Natural killer cell treated with Interleukin-12 subunit alpha and Interleukin-12 subunit beta and Interleukin-15 and Interleukin-18, amount 100 ng/mL, for 72 hours (primary cell): ENCODE measurements around the gene TIMM44. TPM values are rescaled to one million over a fixed set of nuclear protein-coding genes. Genes with fewer than 3 reads are reported as not detected.
"Not testable (repeated sequence)": the region's sequence is repeated elsewhere in the genome, so short reads cannot be mapped to it uniquely, and the experiment has no call there.

Experiments
- ATAC-seq, 2 donors: fragments of 150-1000 bp; cut with Tn5 transposase in 1 of 2; sonication (Bioruptor Pico), chemical (Tn5 transposase) in 1 of 2; 2 replicates each; pipeline ENCODE4 v1.10.0; 2021
- DNase-seq: peaks from one replicate; pipeline ENCODE4 v3.0.0; 2022; ENCODE audit warnings: low spot score
- H3K27ac Mint-ChIP-seq, 2 donors: 1 replicate in 1 of 2; 2 replicates in 1 of 2; pipeline ENCODE4 v1.8.0; 2022; ENCODE audit warnings: mixed read lengths in 2 of 2, mild to moderate bottlenecking in 1 of 2, moderate library complexity in 1 of 2
- H3K27me3 Mint-ChIP-seq, 2 donors: 1 replicate in 1 of 2; 2 replicates in 1 of 2; pipeline ENCODE4 v1.8.0; 2022; ENCODE audit warnings: mixed read lengths in 2 of 2
- H3K36me3 Mint-ChIP-seq: one replicate; pipeline ENCODE4 v1.8.0; 2022; ENCODE audit warnings: mixed read lengths
- H3K4me1 Mint-ChIP-seq, 2 donors: 1 replicate in 1 of 2; 2 replicates in 1 of 2; pipeline ENCODE4 v1.8.0; 2022; ENCODE audit warnings: low read depth in 2 of 2, mixed read lengths in 2 of 2, mild to moderate bottlenecking in 1 of 2
- H3K4me3 Mint-ChIP-seq: one replicate; pipeline ENCODE4 v1.8.0; 2022; ENCODE audit warnings: mixed read lengths
- H3K9me3 Mint-ChIP-seq: 2 replicates; pipeline ENCODE4 v1.8.0; 2022; ENCODE audit warnings: mixed read lengths
- total RNA-seq, 2 donors: library from RNA; stranded (reverse); gene quantifications; one replicate each; pipeline ENCODE4 v1.2.3, GENCODE V29; 2022

TIMM44 gene
- total RNA-seq, 2 donors from 2014 or later, result 76.0 to 126 TPM

GRCh38 chr19:7969555-7969939, 26.1 kb upstream of the TIMM44 start:
- H3K36me3 Mint-ChIP-seq, result peaks cover 8% of the 10 kb centered on the region

GRCh38 chr19:7968796-7969554, 25.5 kb upstream of the TIMM44 start:
- Mint-ChIP-seq H3K27me3 (no peaks in the 10 kb centered on the region), H3K36me3 (peaks cover 8% of the 10 kb centered on the region), H3K4me3 (no peak overlapping the region), H3K27ac (no peak overlapping the region), H3K4me1 (peaks cover 0 to 9% of the 10 kb centered on the region in 2 donors), H3K9me3 (no peaks in the 10 kb centered on the region)
- DNase-seq (no peak), ATAC-seq (no peak)

More at GRCh38 chr19:7969555-7969939, 26.1 kb upstream of the TIMM44 start:
- H3K4me3 Mint-ChIP-seq, result no peak overlapping the region
- DNase-seq (no peak), ATAC-seq (no peak)
- no peak overlapping the region for H3K27ac Mint-ChIP-seq
- no peaks in the 10 kb centered on the region for H3K9me3 Mint-ChIP-seq
- no peaks in the 10 kb centered on the region for H3K27me3 Mint-ChIP-seq
- peaks cover 0 to 9% of the 10 kb centered on the region in 2 donors for H3K4me1 Mint-ChIP-seq

DNA sequence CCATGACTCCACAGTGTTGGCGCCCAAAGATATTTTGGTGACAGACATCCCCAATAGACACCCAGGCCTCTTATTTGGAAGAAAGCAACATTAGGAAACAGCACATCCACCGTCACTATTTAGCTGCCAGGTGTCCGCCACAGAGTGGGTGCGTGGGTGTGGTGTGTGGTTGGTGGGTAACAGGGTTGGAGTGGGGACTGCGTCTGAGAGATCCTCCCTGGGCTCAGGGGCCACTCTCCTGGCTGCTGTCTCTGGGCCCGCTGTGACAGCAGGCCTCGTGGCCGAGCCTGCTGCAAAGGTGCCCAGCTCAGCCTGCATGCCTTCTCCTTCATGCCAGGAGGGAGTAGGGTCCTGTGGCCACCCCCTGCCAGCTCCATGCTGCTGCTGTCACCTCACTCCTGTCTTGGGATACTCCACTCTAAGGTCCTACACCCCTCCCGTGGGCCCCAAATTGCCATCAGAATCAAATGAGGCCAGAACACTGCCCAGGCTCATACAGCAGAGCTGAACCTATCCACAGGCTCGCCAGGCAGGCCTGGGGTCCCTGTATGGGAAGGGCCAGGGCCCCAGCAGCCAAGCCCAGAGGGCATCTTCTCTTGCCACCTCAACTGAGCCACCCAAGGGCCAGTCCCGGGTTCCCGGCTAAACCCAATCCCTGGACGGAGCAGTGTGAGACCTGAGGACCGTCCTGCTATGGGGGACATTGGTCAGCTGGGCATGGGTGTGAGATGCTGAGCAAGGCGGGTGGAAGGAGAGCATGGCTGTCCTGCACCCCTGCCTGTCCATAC, 24.7 kb upstream of the TIMM44 start:
- peaks cover 4% of the 10 kb centered on the region for H3K36me3 Mint-ChIP-seq
- peaks cover 0 to 9% of the 10 kb centered on the region in 2 donors for H3K4me1 Mint-ChIP-seq
- ATAC-seq (peak in 1 of 2 donors; percentile 33), DNase-seq (no peak)
- no peaks in the 10 kb centered on the region for H3K9me3 Mint-ChIP-seq
- H3K4me3 Mint-ChIP-seq, result no peak overlapping the region
- H3K27ac Mint-ChIP-seq, result no peak overlapping the region
- no peaks in the 10 kb centered on the region for H3K27me3 Mint-ChIP-seq

GRCh38 chr19:7965921-7966665, 22.6 kb upstream of the TIMM44 start:
- Mint-ChIP-seq H3K27ac (no peak overlapping the region), H3K4me3 (no peak overlapping the region), H3K9me3 (no peaks in the 10 kb centered on the region), H3K4me1 (peaks cover 0 to 9% of the 10 kb centered on the region in 2 donors), H3K36me3 (peaks cover 10% of the 10 kb centered on the region), H3K27me3 (no peaks in the 10 kb centered on the region)
- DNase-seq (no peak), ATAC-seq (no peak)

DNA sequence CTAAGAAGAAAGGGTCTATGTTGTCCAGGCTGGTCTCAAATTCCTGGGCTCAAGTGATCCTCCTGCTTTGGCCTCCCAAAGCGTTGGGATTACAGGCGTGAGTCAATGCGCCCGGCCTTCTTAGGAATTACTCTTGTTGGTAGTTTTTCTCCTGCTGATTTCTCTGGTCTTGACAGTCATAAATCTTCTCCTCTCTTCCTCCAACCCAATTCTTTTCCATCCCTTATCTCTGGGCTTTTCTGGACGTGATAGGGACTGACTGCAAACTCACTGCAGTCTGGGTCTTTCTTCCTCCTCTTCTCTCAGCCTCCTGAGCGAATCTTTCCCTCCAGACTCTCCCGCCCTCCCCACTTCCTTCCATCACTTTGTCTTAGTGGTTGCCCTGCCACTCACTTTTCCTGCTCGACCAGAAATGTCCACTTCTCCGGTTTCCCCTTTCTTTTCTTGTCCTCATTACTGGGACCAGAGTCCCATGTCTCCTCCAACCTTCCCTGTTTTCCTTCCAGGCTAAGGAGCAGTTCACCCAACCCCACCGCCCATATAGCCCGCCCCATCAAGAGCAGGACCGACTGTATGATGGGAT, 21.9 kb upstream of the TIMM44 start:
- H3K36me3 Mint-ChIP-seq, result peaks cover 10% of the 10 kb centered on the region
- H3K27ac Mint-ChIP-seq, result no peak overlapping the region
- H3K27me3 Mint-ChIP-seq, result no peaks in the 10 kb centered on the region
- ATAC-seq (no peak), DNase-seq (no peak)
- H3K9me3 Mint-ChIP-seq, result no peaks in the 10 kb centered on the region
- no peak overlapping the region for H3K4me3 Mint-ChIP-seq
- peaks cover 0 to 9% of the 10 kb centered on the region in 2 donors for H3K4me1 Mint-ChIP-seq

GRCh38 chr19:7963566-7963965, 20.1 kb upstream of the TIMM44 start:
- Mint-ChIP-seq H3K27me3 (no peaks in the 10 kb centered on the region), H3K36me3 (peaks cover 10% of the 10 kb centered on the region), H3K9me3 (no peaks in the 10 kb centered on the region), H3K27ac (no peak overlapping the region), H3K4me3 (no peak overlapping the region), H3K4me1 (peaks cover 0 to 6% of the 10 kb centered on the region in 2 donors)
- ATAC-seq (no peak), DNase-seq (no peak)

- peaks cover 0 to 8% of the 10 kb centered on the region in 2 donors for H3K4me1 Mint-ChIP-seq
- H3K4me3 Mint-ChIP-seq, result no peak overlapping the region
- H3K36me3 Mint-ChIP-seq, result peaks cover 10% of the 10 kb centered on the region
- no peaks in the 10 kb centered on the region for H3K9me3 Mint-ChIP-seq
- H3K27ac Mint-ChIP-seq, result no peak overlapping the region
- DNase-seq (no peak), ATAC-seq (no peak)
- H3K27me3 Mint-ChIP-seq, result no peaks in the 10 kb centered on the region
These were observed 19.3 kb upstream of the TIMM44 start for GRCh38 chr19:7962644-7963268.

DNA sequence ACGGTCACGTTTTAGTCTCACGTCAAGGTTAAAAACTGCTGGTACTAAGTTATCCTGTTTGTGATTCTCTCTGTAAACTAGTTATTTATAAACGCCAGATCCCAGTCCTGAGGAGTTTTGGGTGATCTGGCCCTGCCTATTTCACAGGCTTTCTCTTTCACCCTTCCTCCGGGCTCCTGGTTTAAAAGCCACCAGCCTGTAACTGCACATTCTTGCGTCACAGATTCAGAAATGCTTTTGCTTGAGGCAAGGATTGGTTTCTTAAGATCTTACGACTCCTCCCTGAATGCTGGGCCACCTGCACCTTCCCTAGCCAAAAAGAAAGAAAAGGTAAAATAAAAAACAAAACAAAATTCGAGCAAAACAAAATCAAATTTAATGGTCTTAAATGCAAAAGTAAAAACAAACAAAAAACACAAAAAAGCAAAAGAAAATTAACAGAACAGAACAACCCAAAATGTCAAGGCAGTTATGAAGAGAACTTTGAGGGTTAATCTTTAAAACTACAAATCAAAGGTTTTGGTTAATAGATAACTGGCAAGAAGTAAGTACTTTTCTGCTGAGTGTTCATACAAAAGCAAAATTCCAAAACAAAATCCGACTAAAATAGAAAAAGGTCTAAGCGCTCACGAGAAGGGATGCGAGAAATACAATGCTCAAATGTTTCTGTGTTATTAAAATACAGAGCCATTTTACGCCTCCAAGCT, 18.6 kb upstream of the TIMM44 start:
- H3K27ac Mint-ChIP-seq, result peak overlapping the region in 1 of 2 donors; percentile 38

DNA sequence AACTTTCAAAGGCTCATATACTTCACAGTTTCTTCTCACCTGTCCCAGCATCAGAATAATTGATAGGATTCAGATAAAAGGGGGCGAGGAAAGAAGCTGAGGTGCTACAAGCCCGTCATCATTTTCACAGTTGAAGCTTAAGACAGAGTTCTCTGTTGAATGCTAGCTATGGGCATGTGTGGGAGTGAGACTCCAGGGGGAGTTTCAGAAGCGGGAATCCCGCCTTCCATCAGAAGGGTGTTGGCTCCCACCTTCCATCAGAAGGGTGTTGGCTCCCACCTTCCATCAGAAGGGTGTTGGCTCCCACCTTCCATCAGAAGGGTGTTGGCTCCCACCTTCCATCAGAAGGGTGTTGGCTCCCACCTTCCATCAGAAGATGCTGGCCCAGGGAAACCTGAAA, 17.6 kb upstream of the TIMM44 start:
- ATAC-seq, H3K4me3 Mint-ChIP-seq, H3K27me3 Mint-ChIP-seq, H3K36me3 Mint-ChIP-seq, H3K27ac Mint-ChIP-seq, H3K4me1 Mint-ChIP-seq, H3K9me3 Mint-ChIP-seq, DNase-seq: not testable (repeated sequence)

More for the DNA sequence above, 18.6 kb upstream of the TIMM44 start:
- H3K4me1 Mint-ChIP-seq, result peaks cover 0 to 7% of the 10 kb centered on the region in 2 donors
- no peak overlapping the region for H3K4me3 Mint-ChIP-seq
- H3K9me3 Mint-ChIP-seq, result no peaks in the 10 kb centered on the region
- DNase-seq (no peak), ATAC-seq (no peak)
- H3K27me3 Mint-ChIP-seq, result no peaks in the 10 kb centered on the region
- H3K36me3 Mint-ChIP-seq, result peaks cover 10% of the 10 kb centered on the region

GRCh38 chr19:7959211-7959610, 15.7 kb upstream of the TIMM44 start:
- Mint-ChIP-seq H3K36me3 (peaks cover 6% of the 10 kb centered on the region), H3K27ac (no peak overlapping the region)
- ATAC-seq, result no peak

DNA sequence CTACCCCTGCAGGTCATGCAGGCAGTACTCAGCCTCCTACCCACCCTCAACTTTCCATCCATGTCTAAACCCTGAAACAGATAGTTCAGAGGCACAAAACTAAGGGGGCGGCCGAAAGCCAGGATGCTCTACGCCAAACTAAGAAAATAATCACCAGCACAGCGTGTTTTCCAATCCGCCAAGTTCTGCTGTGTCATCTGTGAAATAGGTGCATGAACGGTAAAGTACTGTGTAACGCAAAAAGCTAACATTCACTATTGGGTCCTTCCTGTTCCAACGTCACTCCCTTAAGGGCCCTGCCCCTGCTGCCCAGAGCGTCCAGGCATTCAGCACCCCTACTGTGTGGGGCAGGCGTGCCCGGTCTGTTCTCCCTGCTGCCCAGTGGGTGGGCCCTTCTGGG, 12.2 kb upstream of the TIMM44 start:
- H3K27me3 Mint-ChIP-seq, result no peaks in the 10 kb centered on the region
- ATAC-seq (no peak), DNase-seq (no peak)
- H3K4me1 Mint-ChIP-seq, result peaks cover 0 to 4% of the 10 kb centered on the region in 2 donors
- no peaks in the 10 kb centered on the region for H3K36me3 Mint-ChIP-seq
- H3K27ac Mint-ChIP-seq, result no peak overlapping the region
- H3K9me3 Mint-ChIP-seq, result no peaks in the 10 kb centered on the region
- no peak overlapping the region for H3K4me3 Mint-ChIP-seq

More at GRCh38 chr19:7959211-7959610, 15.7 kb upstream of the TIMM44 start:
- peaks cover 0 to 4% of the 10 kb centered on the region in 2 donors for H3K4me1 Mint-ChIP-seq
- no peaks in the 10 kb centered on the region for H3K27me3 Mint-ChIP-seq
- no peaks in the 10 kb centered on the region for H3K9me3 Mint-ChIP-seq
- no peak overlapping the region for H3K4me3 Mint-ChIP-seq
- DNase-seq, result no peak

DNA sequence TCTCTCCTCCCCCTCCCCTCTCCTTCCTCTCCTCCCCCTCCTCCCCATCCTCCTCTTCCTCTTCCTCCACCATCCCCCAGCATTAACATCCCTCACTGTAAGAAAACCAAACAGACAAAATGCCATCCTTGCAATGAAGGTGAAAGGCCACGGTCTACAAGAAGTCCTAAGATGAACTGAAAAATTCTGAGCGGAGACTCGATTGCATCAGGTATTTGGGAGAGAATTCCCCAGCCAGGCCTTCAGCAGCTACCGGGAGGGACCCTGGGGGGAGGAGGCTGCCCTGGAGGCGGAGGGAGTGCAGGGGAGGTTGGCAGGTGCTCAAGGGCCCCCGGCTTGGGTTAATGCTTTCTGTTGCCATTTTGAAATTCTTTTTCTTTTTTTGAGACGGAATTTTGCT, 10.1 kb upstream of the TIMM44 start:
- Mint-ChIP-seq H3K27ac (no peak overlapping the region), H3K4me1 (peaks cover 0 to 4% of the 10 kb centered on the region in 2 donors), H3K9me3 (no peaks in the 10 kb centered on the region), H3K27me3 (no peaks in the 10 kb centered on the region), H3K4me3 (no peak overlapping the region), H3K36me3 (no peaks in the 10 kb centered on the region)
- DNase-seq (no peak), ATAC-seq (no peak)

- H3K36me3 Mint-ChIP-seq, result no peaks in the 10 kb centered on the region
- H3K4me3 Mint-ChIP-seq, result no peak overlapping the region
- no peak overlapping the region for H3K27ac Mint-ChIP-seq
- no peaks in the 10 kb centered on the region for H3K9me3 Mint-ChIP-seq
- no peaks in the 10 kb centered on the region for H3K27me3 Mint-ChIP-seq
- ATAC-seq (no peak), DNase-seq (no peak)
- peaks cover 0 to 4% of the 10 kb centered on the region in 2 donors for H3K4me1 Mint-ChIP-seq
These were observed 9.6 kb upstream of the TIMM44 start for GRCh38 chr19:7953060-7953459.
